Measurements from ENCODE around the gene USP30.

DNA sequence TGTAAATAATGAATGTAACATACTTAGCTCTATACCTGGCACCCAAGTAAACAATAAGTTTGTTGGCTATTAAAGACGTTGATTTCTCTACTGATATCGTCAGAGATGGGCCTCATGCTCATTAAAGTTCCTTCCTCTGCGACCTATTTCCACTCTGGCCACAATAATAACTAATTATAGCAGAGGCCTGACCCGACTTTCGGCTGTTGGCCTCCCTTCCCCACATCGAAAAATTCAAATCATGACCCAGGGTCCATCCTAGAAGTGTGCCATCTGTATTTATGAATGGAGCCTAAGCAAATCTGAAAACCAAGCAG is 321 bp upstream of the USP30 start:
- TF ChIP-seq, protein P1, sequence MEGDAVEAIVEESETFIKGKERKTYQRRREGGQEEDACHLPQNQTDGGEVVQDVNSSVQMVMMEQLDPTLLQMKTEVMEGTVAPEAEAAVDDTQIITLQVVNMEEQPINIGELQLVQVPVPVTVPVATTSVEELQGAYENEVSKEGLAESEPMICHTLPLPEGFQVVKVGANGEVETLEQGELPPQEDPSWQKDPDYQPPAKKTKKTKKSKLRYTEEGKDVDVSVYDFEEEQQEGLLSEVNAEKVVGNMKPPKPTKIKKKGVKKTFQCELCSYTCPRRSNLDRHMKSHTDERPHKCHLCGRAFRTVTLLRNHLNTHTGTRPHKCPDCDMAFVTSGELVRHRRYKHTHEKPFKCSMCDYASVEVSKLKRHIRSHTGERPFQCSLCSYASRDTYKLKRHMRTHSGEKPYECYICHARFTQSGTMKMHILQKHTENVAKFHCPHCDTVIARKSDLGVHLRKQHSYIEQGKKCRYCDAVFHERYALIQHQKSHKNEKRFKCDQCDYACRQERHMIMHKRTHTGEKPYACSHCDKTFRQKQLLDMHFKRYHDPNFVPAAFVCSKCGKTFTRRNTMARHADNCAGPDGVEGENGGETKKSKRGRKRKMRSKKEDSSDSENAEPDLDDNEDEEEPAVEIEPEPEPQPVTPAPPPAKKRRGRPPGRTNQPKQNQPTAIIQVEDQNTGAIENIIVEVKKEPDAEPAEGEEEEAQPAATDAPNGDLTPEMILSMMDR (IDR thresholded peaks at IDR 0.05) = no peak
- TF ChIP-seq POLR2A (IDR thresholded peaks at IDR 0.05) = no peak

Data from testis (tissue), 2 donors.